ENCODE results near the gene NEK2.

DNA sequence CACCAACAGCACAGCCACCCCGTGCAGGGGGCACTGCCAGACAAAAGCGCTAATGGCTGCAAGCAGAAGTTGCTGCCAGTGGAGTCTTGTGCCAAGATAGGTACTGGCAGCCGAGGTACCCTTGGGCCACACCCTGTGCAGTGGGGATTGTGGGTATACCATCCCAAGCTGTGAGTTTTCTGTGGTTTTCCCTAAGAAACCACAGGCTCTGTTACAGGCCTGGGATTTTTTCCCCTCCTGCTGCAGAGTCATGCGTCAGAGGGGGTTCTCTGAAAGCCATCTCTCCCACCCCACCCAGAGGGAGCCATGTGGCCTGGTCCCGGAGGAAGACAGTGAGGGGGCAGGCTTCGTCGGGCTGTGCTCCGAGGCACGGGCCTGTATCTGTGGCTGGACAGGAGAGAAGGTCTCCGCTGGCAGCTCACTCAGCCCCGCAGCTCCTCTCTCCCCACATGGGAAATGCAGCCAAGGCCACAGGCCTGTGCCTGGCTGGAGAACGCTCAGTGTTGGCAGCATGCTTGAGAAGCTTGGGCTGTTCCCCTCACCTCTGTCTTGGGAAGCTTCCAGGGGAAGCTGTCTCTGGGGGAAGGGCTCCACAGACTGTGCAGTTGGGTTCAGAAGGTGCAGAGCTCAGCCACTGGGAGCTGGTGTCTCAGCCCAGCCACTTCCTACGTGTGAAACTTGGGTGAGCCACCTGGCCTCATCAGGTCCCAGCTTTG lies 42.5 kb downstream of the NEK2 start:
- TF ChIP-seq, protein P1, sequence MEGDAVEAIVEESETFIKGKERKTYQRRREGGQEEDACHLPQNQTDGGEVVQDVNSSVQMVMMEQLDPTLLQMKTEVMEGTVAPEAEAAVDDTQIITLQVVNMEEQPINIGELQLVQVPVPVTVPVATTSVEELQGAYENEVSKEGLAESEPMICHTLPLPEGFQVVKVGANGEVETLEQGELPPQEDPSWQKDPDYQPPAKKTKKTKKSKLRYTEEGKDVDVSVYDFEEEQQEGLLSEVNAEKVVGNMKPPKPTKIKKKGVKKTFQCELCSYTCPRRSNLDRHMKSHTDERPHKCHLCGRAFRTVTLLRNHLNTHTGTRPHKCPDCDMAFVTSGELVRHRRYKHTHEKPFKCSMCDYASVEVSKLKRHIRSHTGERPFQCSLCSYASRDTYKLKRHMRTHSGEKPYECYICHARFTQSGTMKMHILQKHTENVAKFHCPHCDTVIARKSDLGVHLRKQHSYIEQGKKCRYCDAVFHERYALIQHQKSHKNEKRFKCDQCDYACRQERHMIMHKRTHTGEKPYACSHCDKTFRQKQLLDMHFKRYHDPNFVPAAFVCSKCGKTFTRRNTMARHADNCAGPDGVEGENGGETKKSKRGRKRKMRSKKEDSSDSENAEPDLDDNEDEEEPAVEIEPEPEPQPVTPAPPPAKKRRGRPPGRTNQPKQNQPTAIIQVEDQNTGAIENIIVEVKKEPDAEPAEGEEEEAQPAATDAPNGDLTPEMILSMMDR (IDR thresholded peaks at IDR 0.05 in 8 of 11, conservative IDR thresholded peaks at IDR 0.05 in 3 of 11), result no peak
- no peak for TF ChIP-seq POLR2A (IDR thresholded peaks at IDR 0.05)

Measured in spleen (tissue), 7 donors.